ENCODE measurements around the gene COL12A1. TPM values are rescaled to one million over a fixed set of nuclear protein-coding genes. Genes with fewer than 3 reads are reported as not detected.

The COL12A1 gene
- total RNA-seq: 1,804 and 2,318 TPM in 2 replicates

DNA sequence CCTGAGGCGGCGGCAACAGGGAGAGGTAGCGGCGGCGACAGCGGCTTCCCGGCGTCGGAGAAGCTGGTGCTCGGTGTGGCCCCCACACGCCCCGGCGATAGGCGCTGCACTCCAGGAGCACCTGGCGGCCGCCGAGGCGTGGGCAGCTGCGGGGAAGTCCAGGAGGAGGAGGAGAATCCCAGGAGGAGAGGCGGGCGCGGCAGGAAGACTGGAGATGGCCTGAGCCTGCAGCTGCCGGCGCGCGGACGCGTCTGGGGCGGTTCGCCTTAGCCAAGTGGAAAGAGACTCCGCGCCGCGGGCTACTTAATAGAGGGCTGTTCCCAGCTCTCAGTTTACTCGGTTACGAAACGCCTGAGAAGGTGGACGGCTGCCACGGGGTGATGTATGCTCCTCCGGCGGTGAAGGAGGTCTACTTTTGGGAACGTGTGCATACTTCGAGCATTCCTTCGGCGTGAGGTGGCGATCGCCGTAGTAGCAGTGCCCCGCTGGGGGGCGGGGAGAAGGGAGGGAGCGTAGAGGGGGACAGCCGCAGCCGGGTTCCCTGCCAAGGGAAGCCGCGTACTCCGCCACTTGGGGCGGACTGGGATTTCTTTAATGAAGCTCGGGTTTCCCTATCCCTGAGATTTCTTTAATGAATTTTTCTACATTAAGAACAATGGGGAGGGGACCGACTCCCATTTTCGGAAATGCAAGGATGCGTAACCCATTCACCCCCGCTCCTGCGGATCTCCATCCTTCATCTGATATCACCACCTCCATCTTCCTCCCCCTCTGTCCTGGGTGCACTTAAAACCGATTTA is at the start of gene COL12A1:
Gene COL12A1 (minus strand): TSS at position 278 of the 800 bp plus-strand sequence. CDS start 3,261 bp downstream, outside the sequence.

DNA sequence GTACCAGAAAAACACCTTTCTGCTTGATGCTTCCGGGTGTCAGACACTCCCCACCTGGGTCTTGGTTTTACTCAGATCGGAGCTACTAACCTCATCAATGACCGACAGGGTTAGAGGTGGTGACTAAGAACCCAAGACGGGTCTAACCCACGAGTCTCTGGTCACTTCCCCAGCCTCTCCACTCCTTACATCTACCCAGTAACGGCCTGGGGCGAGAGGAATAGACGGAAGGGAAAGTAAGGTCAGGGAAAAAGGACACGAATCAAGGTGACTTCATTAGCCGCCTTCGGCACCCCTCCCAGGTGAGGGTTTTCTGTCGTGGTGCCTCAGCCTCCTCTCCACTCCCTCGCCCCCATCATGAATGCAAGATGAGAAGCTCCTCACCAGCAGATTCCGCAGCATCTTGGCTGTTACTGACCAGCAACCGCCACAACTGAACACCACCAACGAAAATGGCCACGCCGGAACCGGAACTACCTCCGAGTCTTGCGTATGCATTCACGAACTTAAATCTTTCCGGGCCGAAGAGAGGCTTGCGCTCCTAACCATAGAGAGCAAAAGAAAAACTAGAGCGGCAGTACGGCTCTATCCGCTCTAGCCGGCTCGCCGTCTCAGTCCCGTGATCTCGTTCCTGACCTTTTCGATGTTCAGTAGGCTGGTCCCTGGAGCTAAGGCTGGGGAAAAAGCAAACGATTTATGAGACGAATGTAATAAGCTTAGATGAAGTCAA is 37.6 kb upstream of the COL12A1 start, which contains the start of gene COX7A2:
Gene COX7A2 (minus strand): TSS at position 469 of the 730 bp plus-strand sequence. CDS start 67 bp downstream, at position 402.

Other genes starting within 250 kb of the COL12A1 start
- gene COX7A2, start 37.7 kb upstream of the COL12A1 start, total RNA-seq: 40.1 and 246 TPM in 2 replicates
- 140 and 155 TPM in 2 replicates for gene TMEM30A, start 78.7 kb upstream of the COL12A1 start, total RNA-seq